ENCODE results near the gene SEPTIN10.

The SEPTIN10 gene

DNA sequence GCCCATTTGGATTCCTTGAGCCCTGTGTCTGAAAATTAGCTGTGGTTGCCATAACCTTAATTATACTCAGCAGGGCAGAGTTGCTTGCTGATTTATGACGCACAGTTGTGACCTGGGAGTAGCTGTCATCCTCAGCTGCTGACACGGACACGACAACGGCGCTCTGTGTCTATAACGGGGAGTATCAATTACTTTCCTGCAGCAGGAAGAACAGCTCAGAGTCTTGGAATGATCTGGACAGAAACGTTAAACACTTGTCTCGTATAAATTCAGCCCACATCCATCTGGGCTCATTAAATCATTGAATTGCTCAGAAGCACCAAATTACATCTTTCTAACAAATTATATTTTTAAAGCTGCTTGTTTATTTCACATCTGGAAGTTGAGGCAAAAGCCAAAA lies 116.3 kb downstream of the SEPTIN10 start:
- DNase-seq: no peak

DNA sequence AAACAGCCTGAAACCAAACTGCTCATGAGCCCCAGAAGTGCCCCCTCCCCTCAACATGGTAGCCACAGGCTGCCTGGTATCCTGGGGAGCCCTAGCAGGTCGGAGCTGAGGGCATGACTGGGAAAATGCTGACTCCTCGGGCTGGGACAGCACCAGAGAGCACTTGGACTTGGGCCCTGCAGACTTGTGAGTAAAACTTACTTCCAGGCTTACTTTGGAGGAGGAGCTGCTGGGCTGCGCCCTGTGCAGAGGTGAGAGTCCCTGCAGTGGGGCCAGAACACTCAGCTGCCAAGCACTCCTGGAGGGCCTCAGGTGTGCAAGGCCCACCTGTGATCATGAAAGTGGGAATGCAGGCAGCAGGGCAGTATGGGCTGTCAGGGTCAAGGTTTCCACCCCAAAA lies 119.4 kb downstream of the SEPTIN10 start:
- no peak for DNase-seq

DNA sequence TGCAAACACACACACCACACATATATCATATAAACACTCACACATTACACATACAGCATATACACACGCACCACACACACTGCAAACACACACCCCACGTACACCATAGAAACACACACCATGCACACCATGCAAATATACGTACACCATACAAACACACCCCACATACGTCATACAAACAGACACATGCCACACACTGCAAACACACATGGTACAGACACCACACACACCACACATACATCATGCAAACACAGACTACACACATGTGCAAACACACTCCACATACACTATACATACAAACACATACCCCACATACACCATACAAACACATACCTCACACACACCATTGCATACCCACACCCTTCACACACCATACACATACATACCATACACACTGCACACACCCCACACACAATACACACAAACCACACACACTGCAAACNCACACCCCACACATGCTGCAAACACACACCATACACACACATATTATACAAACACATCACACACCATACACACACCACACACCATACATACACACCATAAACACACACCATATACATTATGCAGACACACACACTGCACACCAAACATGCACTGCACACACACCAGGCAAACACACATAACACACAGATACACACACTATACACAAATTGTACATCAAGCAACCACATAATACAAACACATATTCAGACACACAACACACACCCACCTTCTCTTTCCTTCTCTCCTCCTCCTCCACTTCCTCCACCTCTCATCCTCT lies 120.4 kb downstream of the SEPTIN10 start:
- DNase-seq: no peak

All from right kidney (tissue), 1 donor.